GM18508 (cell line): ENCODE results near the gene DNAAF3.

Experiments used
- ATAC-seq: cut with Tn5 transposase; IDR thresholded peaks from one replicate; pipeline ENCODE4 v1.9.1; 2021; ENCODE audit warnings: moderate number of reproducible peaks; ENCODE audit not compliant: insufficient read depth, unreplicated experiment

DNAAF3 gene

DNA sequence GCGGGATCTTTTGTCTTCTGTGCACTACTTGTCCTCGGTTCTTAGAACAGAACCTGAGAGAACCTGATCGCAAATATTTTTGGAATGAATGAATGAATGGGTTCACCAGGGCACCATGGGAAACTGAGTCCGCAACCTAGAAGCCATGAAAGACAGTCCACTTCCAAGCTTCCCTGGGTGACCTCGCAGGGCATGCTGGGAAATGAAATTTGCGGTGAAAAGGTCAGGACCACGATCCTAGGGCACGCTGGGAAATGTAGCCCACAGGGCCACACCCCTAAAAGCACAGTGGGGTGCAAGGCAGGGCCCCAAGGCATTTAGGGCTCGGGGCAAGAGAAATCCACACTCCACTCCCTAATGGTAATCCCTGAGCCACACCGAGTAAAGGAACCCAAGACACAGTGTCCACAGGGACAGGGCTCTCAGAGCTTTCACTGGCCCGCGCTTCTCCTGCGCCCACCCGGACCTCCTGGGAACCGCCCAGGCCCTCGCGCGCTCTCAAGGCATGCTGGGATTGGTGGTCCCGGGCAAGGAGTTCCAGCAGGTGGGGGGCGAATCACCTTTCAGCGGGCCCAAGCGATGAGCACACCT is 47.9 kb downstream of the DNAAF3 start:
- ATAC-seq = no peak

DNA sequence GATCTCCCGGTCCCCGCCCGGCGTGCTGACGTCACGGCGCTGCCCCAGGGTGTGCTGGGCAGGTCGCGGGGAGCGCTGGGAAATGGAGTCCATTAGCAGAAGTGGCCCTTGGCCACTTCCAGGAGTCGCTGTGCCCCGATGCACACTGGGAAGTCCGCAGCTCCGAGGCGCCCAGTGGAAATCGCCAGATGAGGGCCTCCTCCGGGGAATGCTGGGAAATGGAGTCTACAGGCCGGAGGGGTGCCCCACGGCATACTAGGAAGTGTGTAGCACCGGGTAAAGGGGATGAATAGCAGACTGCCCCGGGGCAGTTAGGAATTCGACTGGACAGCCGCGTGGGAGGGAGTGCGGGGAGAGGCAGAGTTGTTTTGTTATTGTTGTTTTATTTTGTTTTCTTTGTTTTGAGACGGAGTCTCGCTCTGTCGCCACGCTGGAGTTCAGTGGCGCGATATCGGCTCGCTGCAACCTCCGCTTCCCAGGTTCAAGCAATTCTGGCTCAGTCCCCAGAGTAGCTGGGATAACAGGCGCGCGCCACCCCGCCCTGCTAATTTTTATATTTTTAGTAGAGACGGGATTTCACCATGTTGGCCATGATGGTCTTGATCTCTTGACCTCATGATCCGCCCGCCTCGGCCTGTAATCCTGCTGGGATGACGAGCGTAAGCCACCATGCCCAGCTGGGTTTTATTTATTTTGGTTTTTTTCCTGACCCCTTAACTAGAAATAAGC is 48.6 kb downstream of the DNAAF3 start:
- ATAC-seq = peak; percentile 74

DNA sequence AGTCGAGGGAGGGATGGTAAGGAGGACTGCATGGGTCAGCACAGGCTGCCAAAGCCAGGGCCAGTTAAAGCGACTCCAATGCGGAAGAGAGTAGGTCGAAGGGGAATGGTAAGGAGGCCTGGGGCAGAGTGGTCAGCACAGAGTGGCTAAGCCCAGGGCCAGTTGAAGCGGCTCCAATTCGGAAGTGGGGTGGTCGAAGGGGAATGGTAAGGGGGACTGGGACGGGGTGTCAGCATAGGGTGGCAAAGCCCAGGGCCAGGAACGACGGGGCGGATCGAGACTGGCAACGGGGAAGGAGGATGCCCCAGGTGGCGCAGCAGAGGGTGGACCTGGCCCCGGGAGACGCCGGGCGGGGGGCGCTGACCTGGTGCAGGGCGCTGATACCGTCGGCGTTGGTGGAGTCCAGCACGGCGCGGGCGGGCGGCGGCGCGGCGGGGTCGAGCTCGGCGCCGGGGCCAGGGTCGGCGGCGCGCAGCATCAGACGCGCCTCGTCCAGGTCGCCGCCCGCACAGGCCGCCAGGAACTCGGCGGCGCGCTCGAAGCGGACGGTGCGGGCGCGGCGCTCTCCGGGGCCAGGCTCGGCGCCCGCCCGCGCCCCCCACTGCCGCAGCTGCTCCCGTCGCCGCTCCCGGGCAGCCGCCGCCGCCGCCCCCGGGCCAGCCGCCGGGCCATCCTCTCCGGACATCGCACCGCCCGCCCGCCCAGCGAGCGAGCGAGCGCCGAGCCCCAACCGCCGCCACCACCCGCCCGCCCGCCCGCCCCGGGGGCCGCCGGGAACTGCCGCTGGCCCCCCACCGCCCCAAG is 49.4 kb downstream of the DNAAF3 start, which contains the start of gene PPP1R12C:
TSS of gene PPP1R12C (minus strand) at position 779 of the 804 bp plus-strand sequence. CDS start at position 685, 94 bp downstream.
- no peak for ATAC-seq

DNA sequence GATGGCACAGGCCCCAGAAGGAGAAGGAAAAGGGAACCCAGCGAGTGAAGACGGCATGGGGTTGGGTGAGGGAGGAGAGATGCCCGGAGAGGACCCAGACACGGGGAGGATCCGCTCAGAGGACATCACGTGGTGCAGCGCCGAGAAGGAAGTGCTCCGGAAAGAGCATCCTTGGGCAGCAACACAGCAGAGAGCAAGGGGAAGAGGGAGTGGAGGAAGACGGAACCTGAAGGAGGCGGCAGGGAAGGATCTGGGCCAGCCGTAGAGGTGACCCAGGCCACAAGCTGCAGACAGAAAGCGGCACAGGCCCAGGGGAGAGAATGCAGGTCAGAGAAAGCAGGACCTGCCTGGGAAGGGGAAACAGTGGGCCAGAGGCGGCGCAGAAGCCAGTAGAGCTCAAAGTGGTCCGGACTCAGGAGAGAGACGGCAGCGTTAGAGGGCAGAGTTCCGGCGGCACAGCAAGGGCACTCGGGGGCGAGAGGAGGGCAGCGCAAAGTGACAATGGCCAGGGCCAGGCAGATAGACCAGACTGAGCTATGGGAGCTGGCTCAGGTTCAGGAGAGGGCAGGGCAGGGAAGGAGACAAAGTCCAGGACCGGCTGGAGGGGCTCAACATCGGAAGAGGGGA is 50.1 kb downstream of the DNAAF3 start:
- no peak for ATAC-seq

DNA sequence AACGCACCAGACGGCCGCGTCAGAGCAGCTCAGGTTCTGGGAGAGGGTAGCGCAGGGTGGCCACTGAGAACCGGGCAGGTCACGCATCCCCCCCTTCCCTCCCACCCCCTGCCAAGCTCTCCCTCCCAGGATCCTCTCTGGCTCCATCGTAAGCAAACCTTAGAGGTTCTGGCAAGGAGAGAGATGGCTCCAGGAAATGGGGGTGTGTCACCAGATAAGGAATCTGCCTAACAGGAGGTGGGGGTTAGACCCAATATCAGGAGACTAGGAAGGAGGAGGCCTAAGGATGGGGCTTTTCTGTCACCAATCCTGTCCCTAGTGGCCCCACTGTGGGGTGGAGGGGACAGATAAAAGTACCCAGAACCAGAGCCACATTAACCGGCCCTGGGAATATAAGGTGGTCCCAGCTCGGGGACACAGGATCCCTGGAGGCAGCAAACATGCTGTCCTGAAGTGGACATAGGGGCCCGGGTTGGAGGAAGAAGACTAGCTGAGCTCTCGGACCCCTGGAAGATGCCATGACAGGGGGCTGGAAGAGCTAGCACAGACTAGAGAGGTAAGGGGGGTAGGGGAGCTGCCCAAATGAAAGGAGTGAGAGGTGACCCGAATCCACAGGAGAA is 50.9 kb downstream of the DNAAF3 start:
- no peak for ATAC-seq

DNA sequence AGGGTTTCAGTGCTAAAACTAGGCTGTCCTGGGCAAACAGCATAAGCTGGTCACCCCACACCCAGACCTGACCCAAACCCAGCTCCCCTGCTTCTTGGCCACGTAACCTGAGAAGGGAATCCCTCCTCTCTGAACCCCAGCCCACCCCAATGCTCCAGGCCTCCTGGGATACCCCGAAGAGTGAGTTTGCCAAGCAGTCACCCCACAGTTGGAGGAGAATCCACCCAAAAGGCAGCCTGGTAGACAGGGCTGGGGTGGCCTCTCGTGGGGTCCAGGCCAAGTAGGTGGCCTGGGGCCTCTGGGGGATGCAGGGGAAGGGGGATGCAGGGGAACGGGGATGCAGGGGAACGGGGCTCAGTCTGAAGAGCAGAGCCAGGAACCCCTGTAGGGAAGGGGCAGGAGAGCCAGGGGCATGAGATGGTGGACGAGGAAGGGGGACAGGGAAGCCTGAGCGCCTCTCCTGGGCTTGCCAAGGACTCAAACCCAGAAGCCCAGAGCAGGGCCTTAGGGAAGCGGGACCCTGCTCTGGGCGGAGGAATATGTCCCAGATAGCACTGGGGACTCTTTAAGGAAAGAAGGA is 51.8 kb downstream of the DNAAF3 start:
- ATAC-seq = no peak

DNA sequence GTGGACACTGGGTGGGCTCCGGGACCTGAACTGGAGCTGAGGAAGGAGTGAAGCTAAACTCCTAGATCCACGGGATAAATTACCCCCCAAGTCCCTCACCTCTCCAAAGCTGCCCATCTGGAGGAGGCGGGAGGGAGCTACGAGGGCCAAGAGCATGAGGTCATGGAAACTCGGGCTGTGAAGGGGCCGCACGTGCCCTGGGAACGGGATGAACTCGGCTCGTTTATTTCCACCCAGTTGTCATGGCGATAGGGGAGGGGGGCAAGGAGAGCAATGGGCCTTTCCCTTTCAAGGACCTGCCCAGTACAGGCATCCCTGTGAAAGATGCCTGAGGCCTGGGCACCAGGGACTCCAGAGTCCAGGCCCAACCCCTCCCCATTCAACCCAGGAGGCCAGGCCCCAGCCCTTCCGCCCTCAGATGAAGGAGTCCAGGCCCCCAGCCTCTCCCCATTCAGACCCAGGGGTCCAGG is 52.8 kb downstream of the DNAAF3 start:
- no peak for ATAC-seq

DNA sequence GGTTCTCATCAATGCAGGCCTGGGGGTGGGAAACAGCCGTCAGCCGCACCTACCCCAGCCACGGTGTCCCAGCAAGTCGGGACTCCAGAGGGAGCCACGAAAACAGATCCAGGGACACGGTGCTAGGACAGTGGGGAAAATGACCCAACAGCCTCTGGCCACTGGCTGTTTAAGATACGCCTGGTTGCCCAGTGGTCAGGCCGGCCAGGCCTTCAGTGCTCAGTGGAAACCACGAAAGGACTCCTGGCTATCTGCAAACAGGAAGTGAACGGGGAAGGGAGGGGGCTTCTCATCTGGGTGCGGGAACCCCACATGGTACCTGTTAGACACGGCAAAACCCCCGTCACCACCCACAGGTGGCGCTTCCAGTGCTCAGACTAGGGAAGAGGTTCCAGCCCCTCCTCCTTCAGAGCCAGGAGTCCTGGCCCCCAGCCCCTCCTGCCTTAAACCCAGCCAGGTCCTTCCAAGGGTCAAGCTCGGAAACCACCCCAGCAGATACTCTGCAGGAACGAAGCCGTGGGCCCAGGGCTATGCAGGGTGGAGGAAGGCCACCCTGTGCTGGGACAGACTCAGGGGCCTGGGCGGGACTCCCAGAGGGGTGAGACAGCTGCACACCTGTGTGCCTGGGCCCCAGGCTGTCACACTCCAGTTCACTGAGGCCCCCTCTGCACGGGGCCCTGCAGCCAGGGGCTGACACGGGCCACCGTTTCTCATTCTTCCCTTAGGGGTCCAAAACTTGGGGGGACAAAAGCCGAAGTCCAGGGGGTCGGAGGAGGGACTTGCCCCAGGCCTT is 53.4 kb downstream of the DNAAF3 start:
- no peak for ATAC-seq

DNA sequence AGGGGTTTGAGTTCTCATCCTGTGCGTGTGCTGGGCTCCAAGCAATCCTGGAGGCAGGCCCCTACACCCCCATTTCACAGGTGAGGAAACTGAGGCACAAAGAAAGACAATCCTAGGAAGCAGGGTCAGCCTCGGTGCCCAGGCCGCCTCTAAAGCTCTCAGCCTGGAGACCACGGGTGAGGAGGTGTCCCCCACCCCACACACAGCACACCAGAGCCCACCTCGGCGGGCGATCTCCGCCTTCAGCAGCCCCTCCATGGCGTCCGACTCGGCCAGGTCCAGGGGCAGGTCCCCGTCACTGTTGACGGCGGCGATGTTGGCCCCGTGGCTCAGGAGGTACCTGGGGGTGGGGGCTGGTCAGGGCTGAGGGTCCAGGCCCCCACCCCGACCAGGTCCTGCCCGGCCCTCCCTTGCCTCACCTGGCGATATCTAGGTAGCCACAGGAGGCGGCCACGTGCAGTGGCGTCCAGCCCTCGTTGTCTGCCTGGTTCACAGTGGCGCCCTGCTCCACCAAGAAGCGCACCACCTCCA is 54.1 kb downstream of the DNAAF3 start:
- no peak for ATAC-seq

DNA sequence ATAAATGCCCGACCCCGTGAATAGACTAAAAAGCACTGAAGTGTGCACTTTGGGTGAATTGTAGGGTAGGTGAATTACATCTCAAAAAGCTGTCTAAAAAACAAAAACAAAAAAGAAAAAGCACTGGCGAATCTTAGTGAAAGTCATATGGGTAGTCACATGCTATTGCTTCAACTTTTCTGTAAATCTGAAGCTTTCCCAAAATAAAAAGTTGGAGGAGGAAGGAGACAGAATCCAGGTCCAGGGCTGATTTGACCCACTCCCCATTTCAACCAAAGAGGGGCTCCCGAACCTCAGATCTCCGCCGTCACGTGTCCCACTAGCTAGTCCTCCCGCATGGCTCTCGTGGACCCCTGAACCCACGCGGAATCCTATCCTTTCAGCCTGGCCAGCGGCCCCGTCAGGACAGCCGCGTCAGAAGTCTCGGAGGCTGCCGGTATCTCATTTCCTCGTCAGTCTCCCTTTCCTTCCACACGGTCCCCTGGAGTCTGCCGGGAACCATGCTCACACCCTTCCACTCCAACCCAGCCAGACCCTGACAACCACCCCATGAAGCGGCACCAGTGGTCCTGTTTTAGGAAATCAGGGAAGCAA is 55.1 kb downstream of the DNAAF3 start:
- no peak for ATAC-seq

DNA sequence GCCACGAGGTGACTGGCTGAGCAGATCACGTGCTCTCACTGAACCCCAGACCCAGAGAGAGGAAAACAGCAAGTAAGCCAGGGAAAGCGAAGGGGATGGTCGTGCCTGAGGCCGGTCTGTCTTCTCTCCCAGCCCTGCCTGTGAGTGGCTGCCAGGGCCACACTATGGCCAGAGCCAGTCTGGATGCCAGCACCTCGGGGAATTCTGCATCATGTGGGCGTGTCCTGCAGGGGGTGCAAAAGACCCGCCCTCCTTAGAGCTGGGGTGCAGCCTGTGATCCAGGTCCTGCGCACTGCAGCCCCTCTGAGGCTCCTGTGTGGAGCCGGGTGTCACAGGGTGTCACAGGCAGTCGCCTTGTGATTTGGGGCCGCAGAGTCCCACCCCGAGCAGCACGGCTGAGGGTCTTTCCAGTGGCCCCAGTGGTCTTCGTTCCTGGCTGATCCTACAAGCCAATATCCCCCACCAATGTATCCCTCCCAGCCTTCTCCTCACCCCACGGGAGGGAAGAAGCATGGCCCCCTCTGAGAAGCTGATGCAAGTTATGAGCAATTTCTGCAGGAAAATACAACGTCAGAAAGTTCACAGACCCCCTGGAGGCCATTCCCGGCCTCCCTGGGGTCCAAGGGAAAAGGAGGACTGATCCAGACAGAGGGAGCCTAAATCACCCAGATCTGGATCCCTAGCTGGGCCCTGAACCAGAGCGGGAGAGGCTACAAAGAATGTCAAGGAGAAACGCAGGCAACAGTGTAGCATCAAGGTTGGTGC is 56.7 kb downstream of the DNAAF3 start:
- ATAC-seq = no peak
